ENCODE data around the gene MIDN.
"Not testable (repeated sequence)": the region's sequence is repeated elsewhere in the genome, so short reads cannot be mapped to it uniquely, and the experiment has no call there.

The MIDN gene

DNA sequence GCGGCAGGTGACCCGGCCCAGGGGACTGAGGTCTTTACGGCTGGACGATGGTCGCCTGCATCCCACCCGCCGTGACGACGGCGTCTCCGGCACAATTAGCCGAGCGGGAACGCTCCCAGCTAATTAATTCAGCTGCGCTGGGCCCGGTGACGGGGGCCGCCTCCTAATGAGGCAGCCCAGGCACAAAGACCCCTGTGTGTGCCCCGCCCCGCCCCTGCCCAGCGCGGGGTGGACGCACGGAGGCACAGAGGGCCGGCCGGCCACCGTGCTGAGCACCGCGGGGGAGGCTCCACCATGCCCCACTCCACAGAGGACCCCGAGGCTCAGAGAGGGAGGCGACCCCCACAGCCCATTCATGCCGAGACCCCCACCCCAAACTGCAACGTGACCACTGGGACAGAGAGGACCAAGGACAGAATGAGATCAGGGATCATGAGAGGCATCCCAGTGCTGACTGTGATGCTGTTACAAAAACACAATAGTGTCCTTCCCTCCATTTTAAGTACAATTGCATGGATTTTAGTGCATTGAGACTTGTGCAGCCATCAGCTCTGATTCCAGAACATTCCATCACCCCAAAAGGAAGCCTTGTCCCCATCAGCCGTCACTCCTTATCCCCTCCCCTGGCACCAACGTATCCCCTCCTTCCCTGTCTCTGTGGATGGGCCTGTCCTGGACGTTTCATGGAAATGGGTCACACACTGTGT is 54.3 kb downstream of the MIDN start:
- no peak for TF ChIP-seq POLR2A (IDR thresholded peaks at IDR 0.05; ENCODE audit: low read depth, low read length)
- no peak for TF ChIP-seq POLR2AphosphoS5 (IDR thresholded peaks at IDR 0.05; ENCODE audit: low read depth, low read length)
- TF ChIP-seq TAF1 (IDR thresholded peaks at IDR 0.05; ENCODE audit: borderline replicate concordance, low read depth, low read length), result no peak
- FAIRE-seq, result no peak

GRCh38 chr19:1304197-1304924 is 56.0 kb downstream of the MIDN start:
- DNase-seq (ENCODE audit: insufficient read length) (no peak), FAIRE-seq (no peak)
- TF ChIP-seq POLR2AphosphoS5 (IDR thresholded peaks at IDR 0.05; ENCODE audit: low read depth, low read length), result no peak
- no peak for TF ChIP-seq TAF1 (IDR thresholded peaks at IDR 0.05; ENCODE audit: borderline replicate concordance, low read depth, low read length)
- TF ChIP-seq POLR2A (IDR thresholded peaks at IDR 0.05; ENCODE audit: low read depth, low read length), result no peak

More for the DNA sequence above, 54.3 kb downstream of the MIDN start:
- DNase-seq (ENCODE audit: insufficient read length), result no peak

- FAIRE-seq, result not testable (repeated sequence)
These were observed 57.0 kb downstream of the MIDN start for GRCh38 chr19:1305354-1305753.

GRCh38 chr19:1307320-1307719 is 58.9 kb downstream of the MIDN start:
- DNase-seq (ENCODE audit: insufficient read length) (no peak), FAIRE-seq (no peak)
- TF ChIP-seq POLR2A (IDR thresholded peaks at IDR 0.05; ENCODE audit: low read depth, low read length), result no peak
- TF ChIP-seq TAF1 (IDR thresholded peaks at IDR 0.05; ENCODE audit: borderline replicate concordance, low read depth, low read length), result no peak
- TF ChIP-seq POLR2AphosphoS5 (IDR thresholded peaks at IDR 0.05; ENCODE audit: low read depth, low read length), result no peak

More at GRCh38 chr19:1305354-1305753, 57.0 kb downstream of the MIDN start:
- DNase-seq (ENCODE audit: insufficient read length), result not testable (repeated sequence)

DNA sequence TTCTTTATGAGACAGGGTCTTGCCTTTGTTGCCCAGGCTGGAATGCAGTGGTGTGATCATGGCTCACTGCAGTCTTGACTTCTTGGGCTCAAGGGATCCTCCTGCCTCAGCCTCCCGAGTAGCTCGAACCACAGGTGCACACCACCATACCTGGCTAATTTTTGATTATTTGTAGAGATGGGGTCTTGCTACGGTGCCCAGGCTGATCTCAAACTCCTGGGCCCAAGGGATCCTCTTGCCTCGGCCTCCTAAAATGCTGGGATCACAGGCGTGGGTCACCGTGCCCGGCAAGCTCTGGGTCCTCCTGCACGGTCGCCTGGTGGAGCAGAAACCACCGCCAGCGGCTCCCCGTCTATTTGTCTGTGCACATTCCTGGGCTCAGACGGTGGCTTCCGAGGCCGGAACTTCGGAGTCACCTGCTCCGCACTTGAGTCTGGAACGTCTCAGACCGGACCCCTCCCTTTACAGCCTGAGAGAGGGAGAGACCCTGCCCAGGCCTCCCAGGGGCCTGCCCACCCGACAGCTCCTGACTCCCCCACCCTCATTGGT is 59.4 kb downstream of the MIDN start:
- TF ChIP-seq POLR2A (IDR thresholded peaks at IDR 0.05; ENCODE audit: low read depth, low read length) (no peak), TAF1 (IDR thresholded peaks at IDR 0.05; ENCODE audit: borderline replicate concordance, low read depth, low read length) (no peak), POLR2AphosphoS5 (IDR thresholded peaks at IDR 0.05; ENCODE audit: low read depth, low read length) (no peak)
- no peak for FAIRE-seq
- no peak for DNase-seq (ENCODE audit: insufficient read length)

- FAIRE-seq, result no peak
- DNase-seq (ENCODE audit: insufficient read length), result no peak
- no peak for TF ChIP-seq POLR2AphosphoS5 (IDR thresholded peaks at IDR 0.05; ENCODE audit: low read depth, low read length)
- no peak for TF ChIP-seq TAF1 (IDR thresholded peaks at IDR 0.05; ENCODE audit: borderline replicate concordance, low read depth, low read length)
- TF ChIP-seq POLR2A (IDR thresholded peaks at IDR 0.05; ENCODE audit: low read depth, low read length), result no peak
These were observed 60.3 kb downstream of the MIDN start for GRCh38 chr19:1308718-1309117.

All from GM12892 (cell line).